Mesothelial cell of epicardium (in vitro differentiated cells): ENCODE results near the gene KIFC3. TPM values are rescaled to one million over a fixed set of nuclear protein-coding genes. Genes with fewer than 3 reads are reported as not detected.

ENCODE experiments used
- DNase-seq, 2 experiments: peaks; one replicate each; pipeline ENCODE4 v3.0.0; 2021; ENCODE audit warnings: low spot score in 2 of 2; ENCODE audit not compliant: unreplicated experiment in 2 of 2
- H3K27ac Mint-ChIP-seq: 2 replicates; pipeline ENCODE4 v1.8.0; 2021; ENCODE audit warnings: mixed read lengths
- H3K27me3 Mint-ChIP-seq: 2 replicates; pipeline ENCODE4 v1.8.0; 2021; ENCODE audit warnings: low read depth, mixed read lengths
- H3K36me3 Mint-ChIP-seq: 2 replicates; pipeline ENCODE4 v1.8.0; 2021; ENCODE audit warnings: mixed read lengths
- H3K4me1 Mint-ChIP-seq: 2 replicates; pipeline ENCODE4 v1.8.0; 2021; ENCODE audit warnings: mixed read lengths
- H3K4me3 Mint-ChIP-seq: 2 replicates; pipeline ENCODE4 v1.8.0; 2021; ENCODE audit warnings: mild to moderate bottlenecking, moderate library complexity, mixed read lengths
- H3K9me3 Mint-ChIP-seq: 2 replicates; pipeline ENCODE4 v1.8.0; 2021; ENCODE audit warnings: mixed read lengths
- total RNA-seq: library from RNA; stranded (reverse); gene quantifications from 3 replicates; pipeline ENCODE4 v1.2.1, GENCODE V29; 2021
- TF ChIP-seq, protein P1 (sequence below): fragments of 200-600 bp; sonication (generic); IDR thresholded peaks from one replicate; pipeline ENCODE4 v1.5.0; 2021; ENCODE audit warnings: antibody characterized with exemption; ENCODE audit not compliant: unreplicated experiment

KIFC3 gene
- total RNA-seq, 1 donor from 2014 or later, result 38.7 TPM

DNA sequence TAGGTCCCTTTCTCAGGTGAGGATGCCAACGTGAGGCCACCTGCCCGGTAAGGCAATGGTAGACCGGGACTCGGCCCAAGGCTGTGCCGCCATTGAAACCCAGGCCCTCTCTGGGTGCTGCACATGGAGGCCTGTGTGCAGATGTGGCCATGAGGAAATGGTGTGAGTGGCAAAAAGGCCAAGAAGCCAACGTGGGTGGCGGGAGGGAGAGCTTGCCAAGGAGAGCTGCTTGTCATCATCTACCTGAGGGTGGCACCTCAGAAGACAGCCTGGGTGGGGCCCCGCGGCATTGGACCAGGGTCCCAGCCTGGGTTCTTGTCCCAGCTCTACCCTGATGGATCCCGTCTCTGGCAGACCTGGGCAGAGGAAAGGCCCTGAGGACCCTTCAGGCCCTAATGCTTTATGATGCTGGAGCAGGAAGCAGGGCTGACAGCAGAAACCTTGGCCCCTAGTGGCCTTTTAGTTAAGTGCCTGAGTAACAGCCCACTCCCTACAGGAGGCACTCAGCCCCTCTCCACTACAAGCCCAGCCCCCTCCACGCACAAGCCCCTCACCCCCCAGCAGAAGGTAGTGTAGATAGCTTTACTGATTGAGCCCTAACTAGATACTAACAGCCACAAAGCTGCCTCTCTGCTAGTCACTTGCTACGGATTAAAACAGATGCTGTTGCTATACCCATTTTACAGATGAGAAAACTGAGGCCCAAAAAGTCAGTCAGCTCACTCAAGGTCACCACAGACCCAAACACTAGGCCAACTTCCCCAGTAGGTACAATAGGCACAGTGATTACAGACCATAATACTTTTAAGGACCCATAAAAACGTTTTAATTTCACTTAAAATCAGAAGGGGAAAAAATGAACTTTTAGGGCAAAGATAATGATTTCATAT, 26.2 kb upstream of the KIFC3 start:
- Mint-ChIP-seq H3K9me3 (no peaks in the 10 kb centered on the region), H3K4me1 (peaks cover 17% of the 10 kb centered on the region), H3K27ac (no peak overlapping the region), H3K27me3 (no peaks in the 10 kb centered on the region), H3K36me3 (no peaks in the 10 kb centered on the region), H3K4me3 (no peak overlapping the region)
- TF ChIP-seq, protein P1, sequence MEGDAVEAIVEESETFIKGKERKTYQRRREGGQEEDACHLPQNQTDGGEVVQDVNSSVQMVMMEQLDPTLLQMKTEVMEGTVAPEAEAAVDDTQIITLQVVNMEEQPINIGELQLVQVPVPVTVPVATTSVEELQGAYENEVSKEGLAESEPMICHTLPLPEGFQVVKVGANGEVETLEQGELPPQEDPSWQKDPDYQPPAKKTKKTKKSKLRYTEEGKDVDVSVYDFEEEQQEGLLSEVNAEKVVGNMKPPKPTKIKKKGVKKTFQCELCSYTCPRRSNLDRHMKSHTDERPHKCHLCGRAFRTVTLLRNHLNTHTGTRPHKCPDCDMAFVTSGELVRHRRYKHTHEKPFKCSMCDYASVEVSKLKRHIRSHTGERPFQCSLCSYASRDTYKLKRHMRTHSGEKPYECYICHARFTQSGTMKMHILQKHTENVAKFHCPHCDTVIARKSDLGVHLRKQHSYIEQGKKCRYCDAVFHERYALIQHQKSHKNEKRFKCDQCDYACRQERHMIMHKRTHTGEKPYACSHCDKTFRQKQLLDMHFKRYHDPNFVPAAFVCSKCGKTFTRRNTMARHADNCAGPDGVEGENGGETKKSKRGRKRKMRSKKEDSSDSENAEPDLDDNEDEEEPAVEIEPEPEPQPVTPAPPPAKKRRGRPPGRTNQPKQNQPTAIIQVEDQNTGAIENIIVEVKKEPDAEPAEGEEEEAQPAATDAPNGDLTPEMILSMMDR, result no peak
- DNase-seq, result no peak

DNA sequence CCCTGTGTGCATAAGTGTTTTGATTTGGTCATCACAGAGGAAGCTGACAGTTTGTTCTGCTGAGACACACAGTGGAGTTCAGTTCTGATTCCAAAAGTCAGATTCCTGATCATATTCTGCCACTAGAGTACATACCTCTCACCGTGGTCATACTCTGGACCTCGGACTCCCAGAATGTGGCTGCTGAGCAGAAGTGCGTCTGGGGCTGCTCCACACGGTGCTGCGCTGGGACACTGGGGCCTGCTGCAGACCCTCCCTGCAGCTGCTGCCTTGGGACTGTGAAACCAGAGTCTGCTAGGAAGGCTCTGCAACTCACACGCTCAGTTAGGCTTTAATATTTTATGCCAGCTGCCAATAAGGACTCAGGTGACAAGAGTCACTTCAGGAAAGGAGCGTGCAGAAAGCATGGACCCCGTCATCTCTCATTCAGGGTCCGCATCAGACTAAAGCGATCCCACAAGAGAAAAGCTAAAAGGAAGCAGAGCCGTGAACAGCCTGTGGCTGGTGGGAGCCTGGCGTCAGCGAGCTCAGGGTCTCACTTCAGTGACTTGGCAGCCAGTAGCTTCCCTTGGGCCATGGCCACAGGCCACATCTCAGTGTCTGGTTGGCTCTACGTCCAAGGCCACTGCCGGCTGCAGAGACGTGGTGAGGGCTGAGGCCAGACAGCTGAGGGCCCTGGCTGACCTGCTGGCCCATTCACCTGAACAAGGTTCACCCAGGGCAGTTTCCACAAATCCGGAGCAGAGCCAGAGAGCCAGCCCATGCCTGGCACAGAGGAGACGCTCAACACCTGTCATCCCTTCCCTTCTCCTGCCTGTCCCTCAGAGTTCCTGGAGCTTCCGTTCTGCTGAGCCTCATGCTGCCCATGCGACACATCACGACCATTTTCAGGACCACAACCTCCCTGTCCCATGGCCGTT, 24.7 kb upstream of the KIFC3 start:
- DNase-seq, result no peak
- Mint-ChIP-seq H3K27me3 (no peaks in the 10 kb centered on the region), H3K4me3 (no peak overlapping the region), H3K9me3 (no peaks in the 10 kb centered on the region), H3K4me1 (peaks cover 30% of the 10 kb centered on the region), H3K27ac (no peak overlapping the region), H3K36me3 (no peaks in the 10 kb centered on the region)
- TF ChIP-seq, protein P1, result no peak

DNA sequence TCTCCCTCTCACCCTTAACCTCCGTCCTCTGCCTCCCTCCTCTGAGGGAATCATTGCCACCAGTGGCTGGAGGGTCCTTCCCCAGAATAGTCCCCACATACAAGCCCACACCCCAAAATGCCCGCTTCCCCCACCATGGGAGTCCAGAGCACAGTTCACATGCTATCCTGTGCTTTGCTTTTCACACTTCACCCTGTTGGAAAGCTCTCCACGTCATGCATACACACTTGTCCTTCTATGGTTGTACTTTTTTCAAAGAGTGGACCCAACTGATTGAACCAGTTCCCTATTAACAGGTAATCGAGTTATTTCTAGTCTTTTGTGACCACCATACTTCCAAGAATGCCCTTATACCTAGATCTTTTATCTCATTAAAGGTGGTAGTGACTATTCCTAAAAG, 23.8 kb upstream of the KIFC3 start:
- Mint-ChIP-seq H3K4me1 (peaks cover 38% of the 10 kb centered on the region), H3K4me3 (no peak overlapping the region), H3K36me3 (no peaks in the 10 kb centered on the region), H3K27ac (no peak overlapping the region), H3K27me3 (no peaks in the 10 kb centered on the region), H3K9me3 (no peaks in the 10 kb centered on the region)
- TF ChIP-seq, protein P1, result no peak
- DNase-seq, result no peak

DNA sequence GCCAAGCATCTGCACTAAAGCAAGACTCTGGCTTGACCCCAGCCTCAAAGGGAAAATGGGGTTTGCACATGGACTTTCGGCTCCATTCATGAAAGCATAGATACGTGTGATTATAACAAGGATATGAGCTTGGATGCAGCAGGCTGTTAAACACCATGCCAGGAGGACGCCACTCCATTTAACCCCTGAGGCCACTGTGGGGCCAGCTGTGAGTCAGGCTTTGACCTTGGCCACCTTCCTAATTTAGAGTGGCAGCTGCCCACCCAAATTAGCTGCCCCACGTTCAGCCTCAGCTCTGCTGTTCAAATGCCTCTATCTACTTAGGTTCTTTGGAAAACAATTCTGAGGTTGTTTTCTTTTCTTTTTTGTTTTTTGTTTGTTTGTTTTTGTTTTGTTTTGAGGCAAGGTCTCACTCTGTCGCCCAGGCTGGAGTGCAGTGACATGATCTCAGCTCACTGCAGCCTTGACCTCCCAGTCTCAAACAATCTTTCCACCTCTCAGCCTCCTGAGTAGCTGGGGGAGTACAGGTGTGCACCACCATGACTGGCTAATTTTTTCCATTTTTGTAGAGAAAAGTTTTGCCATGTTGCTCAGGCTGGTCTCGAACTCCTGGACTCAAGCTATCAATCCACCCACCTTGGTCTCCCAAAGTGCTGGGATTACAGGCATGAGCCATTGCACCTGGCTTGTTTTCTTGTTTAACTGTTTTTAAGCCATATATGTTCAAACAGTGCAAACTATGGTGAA, 23.2 kb upstream of the KIFC3 start:
- no peak overlapping the region for H3K4me3 Mint-ChIP-seq
- peaks cover 40% of the 10 kb centered on the region for H3K4me1 Mint-ChIP-seq
- TF ChIP-seq, protein P1, result no peak
- DNase-seq, result no peak
- no peaks in the 10 kb centered on the region for H3K36me3 Mint-ChIP-seq
- peak overlapping the region; percentile 56 for H3K27ac Mint-ChIP-seq
- no peaks in the 10 kb centered on the region for H3K27me3 Mint-ChIP-seq
- H3K9me3 Mint-ChIP-seq, result no peaks in the 10 kb centered on the region

DNA sequence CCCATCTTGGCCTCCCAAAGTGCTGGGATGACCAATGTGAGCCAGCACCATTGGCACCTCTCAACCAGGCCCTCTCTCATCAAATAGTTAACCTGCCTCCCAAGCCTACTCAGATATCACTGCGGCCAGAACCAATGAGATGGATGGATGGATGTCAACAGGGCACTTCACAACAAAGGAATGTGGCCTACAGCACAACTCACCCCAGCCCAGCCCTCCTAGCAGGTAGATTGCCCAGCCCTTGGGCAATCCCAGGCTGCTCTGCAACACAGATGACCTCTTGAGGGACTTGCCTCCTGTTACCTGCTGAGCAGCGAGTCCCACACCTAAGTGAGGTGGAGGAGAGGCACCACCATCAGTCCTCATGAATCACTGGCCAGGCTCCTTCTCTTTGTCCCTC, 22.6 kb upstream of the KIFC3 start:
- H3K4me1 Mint-ChIP-seq, result peaks cover 40% of the 10 kb centered on the region
- no peaks in the 10 kb centered on the region for H3K27me3 Mint-ChIP-seq
- DNase-seq, result no peak
- H3K36me3 Mint-ChIP-seq, result no peaks in the 10 kb centered on the region
- TF ChIP-seq, protein P1, result no peak
- H3K4me3 Mint-ChIP-seq, result no peak overlapping the region
- peak overlapping the region; percentile 56 for H3K27ac Mint-ChIP-seq
- no peaks in the 10 kb centered on the region for H3K9me3 Mint-ChIP-seq
